ENCODE data around the gene ARID4A. TPM values are rescaled to one million over a fixed set of nuclear protein-coding genes. Genes with fewer than 3 reads are reported as not detected.

ARID4A gene
- total and polyA plus RNA-seq, 2 of the 13 experiments (the other 11 are each of a cell fraction or from before 2014, with no cell fraction given), result 7.2 to 9.7 TPM

GRCh38 chr14:58272588-58273372, 25.6 kb upstream of the ARID4A start (continued):
- TF ChIP-seq ZNF407 (CRISPR knock-in tag; IDR thresholded peaks at IDR 0.05; ENCODE audit: not compliant biosample characterization) (no peak), KLF12 (CRISPR knock-in tag; IDR thresholded peaks at IDR 0.05; ENCODE audit: borderline replicate concordance) (no peak), HMGXB3 (CRISPR knock-in tag; IDR thresholded peaks at IDR 0.05; ENCODE audit: borderline replicate concordance) (peak; percentile 84; the same call in 1 of the 2 replicates), ZNF577 (CRISPR knock-in tag; IDR thresholded peaks at IDR 0.05; ENCODE audit: borderline replicate concordance, low read depth) (no peak), ZNF629 (CRISPR knock-in tag; conservative IDR thresholded peaks at IDR 0.05) (peak; percentile 27; the same call in 1 of the 2 replicates), ZNF556 (CRISPR knock-in tag; IDR thresholded peaks at IDR 0.05; ENCODE audit: borderline replicate concordance) (peak; percentile 46; the same call in 1 of the 2 replicates), ZNF879 (CRISPR knock-in tag; IDR thresholded peaks at IDR 0.05) (no peak), EHMT2 (IDR thresholded peaks at IDR 0.05; ENCODE audit: borderline replicate concordance, low read depth, low read length) (no peak), ZFP36L1 (CRISPR knock-in tag; IDR thresholded peaks at IDR 0.05) (peak; percentile 30; the same call in 1 of the 2 replicates), REST (IDR thresholded peaks at IDR 0.05; ENCODE audit: borderline replicate concordance in 1 of 2, low read depth in 1 of 2, low read length in 2 of 2) (0 out of 4 replicates have a peak, but pooled peaks of 1 of the 2 experiments have one; percentile 18)

Data from HepG2 (cell line).